SK-N-DZ (cell line): ENCODE results near the gene PPAT.

ENCODE experiments used
- DNase-seq: peaks from one replicate; pipeline ENCODE4 v3.0.0-alpha.2; 2015; ENCODE audit warnings: low spot score

PPAT gene

GRCh38 chr4:56434599-56435139 lies 746 bp downstream of the PPAT start:
- peak; percentile 78 for DNase-seq

- no peak for DNase-seq
These were observed 2.1 kb downstream of the PPAT start for GRCh38 chr4:56433280-56433679.

- DNase-seq: no peak
These were observed 5.2 kb downstream of the PPAT start for GRCh38 chr4:56430203-56430602.

- DNase-seq: no peak
These were observed 8.2 kb downstream of the PPAT start for GRCh38 chr4:56427179-56427578.

GRCh38 chr4:56426273-56426672 lies 9.1 kb downstream of the PPAT start:
- no peak for DNase-seq

- DNase-seq: no peak
These were observed 9.9 kb downstream of the PPAT start for GRCh38 chr4:56425518-56425917.

- no peak for DNase-seq
These were observed 10.5 kb downstream of the PPAT start for GRCh38 chr4:56424697-56425514.

GRCh38 chr4:56424176-56424575 lies 11.2 kb downstream of the PPAT start:
- DNase-seq: no peak

GRCh38 chr4:56417396-56417795 lies 18.0 kb downstream of the PPAT start:
- no peak for DNase-seq

GRCh38 chr4:56416349-56416748 lies 19.1 kb downstream of the PPAT start:
- DNase-seq: no peak

GRCh38 chr4:56414135-56414670 lies 21.2 kb downstream of the PPAT start:
- no peak for DNase-seq

GRCh38 chr4:56410247-56411062 lies 25.0 kb downstream of the PPAT start:
- DNase-seq: no peak

- no peak for DNase-seq
These were observed 25.8 kb downstream of the PPAT start for GRCh38 chr4:56409511-56410090.

GRCh38 chr4:56408978-56409377 lies 26.4 kb downstream of the PPAT start:
- DNase-seq: no peak

- DNase-seq: no peak
These were observed 29.3 kb downstream of the PPAT start for GRCh38 chr4:56406151-56406550.

GRCh38 chr4:56405016-56405415 lies 30.4 kb downstream of the PPAT start:
- DNase-seq: no peak

GRCh38 chr4:56400560-56400959 lies 34.9 kb downstream of the PPAT start:
- no peak for DNase-seq

- DNase-seq: no peak
These were observed 44.1 kb downstream of the PPAT start for GRCh38 chr4:56391270-56391669.

GRCh38 chr4:56389558-56389957 lies 45.9 kb downstream of the PPAT start:
- no peak for DNase-seq

- DNase-seq: no peak
These were observed 47.1 kb downstream of the PPAT start for GRCh38 chr4:56388306-56388705.

GRCh38 chr4:56387023-56388001 lies 48.1 kb downstream of the PPAT start, which contains the start of gene AASDH:
TSS of gene AASDH (minus strand) at chr4:56387491. CDS start at chr4:56384299, 3,192 bp downstream.
- peak; percentile 93 for DNase-seq
